Measurements from ENCODE around the gene TSSC4.

TSSC4 gene

DNA sequence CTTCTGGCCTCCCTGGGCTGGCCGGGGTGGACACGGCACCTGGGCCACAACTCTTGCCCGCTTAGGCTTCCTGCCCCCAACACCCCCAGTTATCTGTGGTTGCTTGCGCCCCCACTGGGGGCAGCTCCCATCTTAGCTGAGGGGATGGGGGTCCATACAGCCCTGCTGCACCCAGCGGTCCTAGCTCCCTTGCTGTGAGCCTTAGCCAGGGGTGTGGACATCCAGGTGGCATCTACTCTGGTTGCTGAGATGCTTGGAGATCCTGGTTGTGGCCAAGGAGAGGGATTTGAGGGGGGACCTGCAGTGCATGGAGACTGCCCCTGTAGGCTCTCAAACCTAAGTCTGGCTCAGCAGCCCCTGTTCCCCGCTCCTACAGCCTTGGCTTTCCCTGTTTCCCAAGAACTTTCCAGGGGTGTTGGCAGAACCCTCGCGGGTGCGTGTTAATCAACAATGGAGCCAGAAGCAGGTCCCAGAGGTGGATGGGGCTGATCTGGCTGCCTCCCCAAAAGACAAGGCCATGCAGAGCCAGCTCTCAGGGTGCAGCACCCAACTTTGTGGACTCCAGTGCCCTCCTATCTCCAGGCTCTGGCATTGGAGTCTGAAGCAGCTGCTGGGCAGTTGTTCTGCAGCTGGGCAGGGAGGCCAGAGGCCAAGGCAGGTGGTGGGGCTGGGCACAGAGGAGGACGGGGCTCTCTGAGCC lies 47.6 kb downstream of the TSSC4 start:
- no peak for DNase-seq (ENCODE audit: low read depth)

DNA sequence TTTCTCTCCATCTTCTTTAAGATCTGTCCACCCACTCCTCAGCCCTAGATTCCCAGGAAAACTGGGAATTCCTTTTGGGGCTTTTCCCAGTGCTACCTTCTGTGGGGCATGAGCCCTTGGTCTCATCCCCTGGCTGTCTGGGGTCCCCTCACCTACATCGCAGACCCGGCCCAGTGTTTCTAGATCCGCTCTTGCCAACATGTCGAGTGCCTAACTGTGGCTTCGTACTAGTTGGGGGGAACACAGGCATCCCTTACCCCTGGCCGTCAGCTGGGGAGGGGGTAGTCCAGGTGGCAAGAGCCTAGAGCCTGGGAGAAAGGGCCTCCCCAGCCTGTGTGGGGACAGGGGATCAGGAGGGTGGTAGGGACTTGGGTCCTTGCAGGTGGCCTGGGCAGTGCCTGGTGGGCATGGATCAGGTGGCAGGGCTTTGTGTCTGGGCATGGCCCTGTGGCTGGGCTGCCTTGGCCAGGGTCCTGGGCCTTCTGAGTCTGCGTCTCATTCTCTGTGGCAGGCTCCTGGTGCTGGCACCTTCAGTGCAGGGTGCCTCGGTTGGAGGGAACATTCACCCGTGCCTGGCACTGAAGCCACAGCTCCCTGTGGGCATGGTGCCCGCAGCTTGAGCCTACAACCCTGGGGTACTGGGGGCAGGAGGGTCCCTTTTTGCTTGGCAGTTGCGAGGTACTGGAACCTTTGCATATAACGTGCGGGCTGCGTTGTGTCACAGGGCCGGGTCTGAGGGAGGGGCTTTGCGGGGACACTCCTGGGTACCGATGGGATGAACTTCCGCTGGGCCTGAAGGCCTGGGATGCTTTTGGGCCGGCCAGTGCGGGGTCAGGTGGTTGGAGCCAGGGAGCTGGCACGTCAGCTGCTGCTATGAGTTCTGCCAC lies 48.4 kb downstream of the TSSC4 start:
- no peak for DNase-seq (ENCODE audit: low read depth)

DNA sequence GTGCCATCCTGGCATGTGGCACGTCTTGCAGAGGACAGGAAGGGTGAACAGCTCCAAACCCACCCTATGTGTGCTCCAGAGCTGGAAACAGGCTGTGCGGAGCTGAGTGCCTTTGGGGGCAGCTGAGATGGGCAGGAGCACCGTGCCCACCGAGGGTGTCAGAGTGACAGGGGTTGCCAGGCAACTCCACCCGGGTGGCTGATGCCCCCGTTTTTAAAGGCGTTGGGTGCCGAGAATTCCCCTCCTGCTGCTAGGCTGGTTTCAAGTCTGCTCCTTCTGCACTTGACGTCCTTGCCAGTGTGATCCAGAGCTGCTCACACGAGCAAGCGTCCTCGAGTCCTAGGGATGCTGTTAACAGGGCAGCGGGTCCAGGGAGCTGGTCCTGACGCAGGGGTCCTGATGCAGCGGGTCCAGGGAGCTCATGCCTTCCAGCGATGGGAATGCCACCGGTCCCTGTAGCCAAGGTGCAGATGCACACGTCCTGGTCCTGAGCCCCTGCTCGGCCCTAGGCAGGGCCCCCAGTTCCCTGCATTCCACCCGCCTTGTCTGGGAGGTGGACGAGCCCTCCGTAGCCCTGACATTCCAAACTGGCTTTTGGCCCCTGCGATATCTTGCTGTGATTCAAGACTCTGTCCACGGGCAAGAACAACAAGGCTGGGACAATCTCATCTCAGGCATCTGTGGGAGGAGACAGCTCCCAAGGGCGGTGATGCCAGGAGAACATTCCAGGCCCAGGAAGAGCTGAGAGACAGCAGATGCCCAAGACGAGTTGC lies 49.2 kb downstream of the TSSC4 start:
- DNase-seq (ENCODE audit: low read depth), result no peak

DNA sequence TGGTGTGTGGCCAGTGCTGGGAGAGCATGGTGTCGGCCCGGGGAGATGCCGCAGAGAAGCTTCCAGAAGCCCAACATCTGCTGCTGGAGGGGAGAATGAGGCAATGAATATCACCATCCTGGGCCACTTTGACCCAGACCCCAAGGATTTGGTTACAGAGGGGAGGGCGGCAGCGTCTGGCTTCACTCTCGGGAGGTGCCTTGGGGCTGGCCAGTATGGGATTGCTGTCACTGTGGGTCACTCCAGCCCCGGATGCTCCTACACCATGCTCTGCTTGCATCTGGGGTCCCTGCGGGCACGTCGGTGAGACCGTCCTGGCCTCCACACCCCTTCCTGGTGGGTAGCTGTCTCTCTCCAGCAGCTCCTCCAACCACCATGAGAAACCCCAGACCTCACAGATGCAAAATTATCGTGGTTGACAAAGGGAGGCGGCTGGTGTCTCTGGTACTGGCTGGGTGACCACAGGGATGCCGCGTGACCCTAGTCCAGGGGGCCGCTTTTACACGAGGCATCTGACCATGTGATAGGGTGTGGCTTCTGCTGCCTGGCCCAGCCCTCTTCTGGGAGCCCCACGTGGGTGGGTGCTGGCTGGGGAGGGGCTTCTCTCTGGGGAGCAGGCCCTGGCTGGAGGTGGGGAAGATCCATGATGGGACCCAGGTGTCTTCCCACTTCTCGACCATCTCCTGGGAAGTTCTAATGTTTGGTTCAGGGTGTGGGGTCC lies 49.9 kb downstream of the TSSC4 start:
- no peak for DNase-seq (ENCODE audit: low read depth)

DNA sequence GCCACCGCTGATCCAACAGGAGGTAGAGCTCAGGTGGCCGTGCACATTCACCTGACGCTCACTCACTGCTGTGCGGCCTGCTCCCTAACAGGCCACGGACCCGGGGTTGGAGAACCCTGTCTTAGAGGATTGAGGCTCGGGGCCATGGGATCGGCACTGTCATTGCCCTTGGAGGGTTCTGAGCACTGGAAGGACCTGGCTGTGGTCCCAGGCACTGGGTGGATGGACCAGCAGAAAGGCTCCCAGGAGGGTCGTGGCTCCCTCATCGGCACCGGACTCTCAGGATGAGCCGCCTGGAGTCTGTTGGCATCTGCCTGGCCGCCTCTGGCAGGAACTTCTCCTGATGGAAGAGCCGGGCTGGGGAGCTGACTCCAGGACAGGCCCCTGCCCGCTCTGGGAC lies 50.8 kb downstream of the TSSC4 start:
- DNase-seq (ENCODE audit: low read depth), result no peak

DNA sequence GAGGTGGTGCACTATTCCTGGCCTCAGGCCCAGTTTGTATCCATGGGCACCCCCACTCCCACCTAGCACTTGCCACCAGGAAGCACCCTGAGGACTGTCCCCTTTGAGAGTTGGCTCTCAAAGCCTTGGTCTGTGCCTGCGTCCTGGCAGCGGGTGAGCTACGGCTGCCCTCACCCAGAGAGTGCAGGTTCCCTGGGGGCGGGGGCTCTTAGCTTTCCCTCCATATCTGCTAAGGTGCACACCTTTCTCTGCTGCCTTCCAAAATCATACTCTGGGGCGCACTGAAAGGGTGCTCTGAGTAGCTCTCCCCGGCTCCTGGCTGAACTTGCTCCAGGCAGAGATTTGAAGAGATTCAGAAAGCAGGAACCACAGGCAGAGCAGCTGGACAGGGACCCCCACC lies 51.4 kb downstream of the TSSC4 start:
- DNase-seq (ENCODE audit: low read depth), result no peak

DNA sequence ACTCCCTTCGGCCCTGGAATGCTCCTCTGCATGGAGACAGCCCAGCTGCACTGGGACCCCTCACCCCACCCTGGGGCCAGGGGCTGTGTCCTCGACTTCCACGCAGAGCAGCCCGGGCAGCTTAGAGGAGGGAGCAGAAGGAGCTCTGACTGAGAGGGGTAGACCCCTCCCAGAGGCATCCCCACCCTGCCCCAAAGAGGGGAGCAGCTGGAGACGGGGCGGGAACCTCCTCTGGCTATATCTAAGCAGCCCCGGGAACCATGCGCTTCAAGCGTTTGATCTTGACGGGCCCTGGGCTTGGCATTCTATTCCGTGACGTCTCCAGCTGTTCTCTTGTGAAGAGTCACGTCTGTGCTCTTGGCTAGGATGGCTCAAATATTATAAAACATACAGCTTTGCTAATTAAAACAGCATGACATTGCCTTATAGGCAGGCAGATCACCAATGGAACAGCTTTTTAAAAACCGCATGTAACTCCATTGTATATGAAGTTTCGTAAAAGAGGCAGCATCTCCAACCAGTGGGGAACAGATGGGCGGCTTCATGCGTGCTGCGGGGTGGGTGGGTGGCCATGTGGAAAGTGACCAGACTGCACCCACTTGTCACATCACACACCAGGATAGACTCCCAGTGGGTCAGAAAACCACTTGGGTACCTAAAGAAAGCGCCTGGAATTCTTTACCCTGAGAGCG lies 51.9 kb downstream of the TSSC4 start:
- no peak for DNase-seq (ENCODE audit: low read depth)

DNA sequence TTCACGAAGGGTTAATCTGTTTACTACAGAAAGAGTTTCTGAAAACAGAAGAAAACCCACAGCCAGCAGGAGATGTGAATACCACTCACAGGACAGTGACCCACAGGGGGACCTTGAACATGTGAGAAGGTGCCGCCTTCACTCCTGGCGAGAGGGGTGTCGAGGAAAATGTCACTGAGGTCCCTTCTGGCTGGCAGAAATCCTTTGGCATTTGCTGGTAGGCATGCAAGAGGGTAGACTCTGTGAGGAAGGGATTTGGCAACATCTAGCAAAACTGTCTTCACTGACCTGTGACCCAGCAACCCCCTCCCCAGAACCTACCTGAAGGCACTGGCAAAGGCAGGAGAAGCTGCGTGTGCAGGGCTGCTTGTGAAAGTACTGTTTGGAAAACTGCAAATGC lies 52.9 kb downstream of the TSSC4 start:
- no peak for DNase-seq (ENCODE audit: low read depth)
